ENCODE measurements around the gene SHISA7. TPM values are rescaled to one million over a fixed set of nuclear protein-coding genes. Genes with fewer than 3 reads are reported as not detected.

SHISA7 gene
- polyA plus RNA-seq, 1 of the 3 experiments (the other 2 are of a cell fraction) = 0.02 TPM

DNA sequence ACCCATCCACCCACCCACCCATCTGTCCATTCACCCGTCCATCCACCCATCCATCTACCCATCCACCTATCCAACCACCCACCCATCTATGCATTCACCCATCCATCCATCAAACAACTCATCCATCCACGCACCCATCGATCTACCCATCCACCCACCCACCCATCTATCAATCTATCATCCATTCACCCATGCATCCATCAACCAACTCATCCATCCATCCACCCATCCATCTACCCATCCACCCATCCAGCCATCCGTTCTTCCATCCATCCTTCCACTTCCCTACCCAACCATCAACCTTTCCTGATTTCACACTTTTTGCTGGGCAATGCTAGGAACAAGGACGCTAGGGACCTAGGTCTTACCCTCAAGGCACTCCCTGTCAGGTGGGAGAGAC lies 61.1 kb downstream of the SHISA7 start:
- Histone ChIP-seq H3K4me1 (ENCODE audit: control insufficient read depth in 1 of 2, insufficient read depth in 2 of 2, low read depth in 1 of 2, low read length in 1 of 2) (peaks cover 6 to 23% of the 10 kb centered on the region in 2 experiments; a peak in 2 of 4 replicates), H3K9me2 (no peaks in the 10 kb centered on the region), H3K36me3 (replicated peaks in 1 of 2; ENCODE audit: control insufficient read depth in 1 of 2, insufficient read depth in 2 of 2, low read length in 1 of 2) (peaks cover 3 to 10% of the 10 kb centered on the region in 2 experiments), H3F3A (replicated peaks; ENCODE audit: insufficient read depth) (peaks cover 5% of the 10 kb centered on the region), H4K20me1 (ENCODE audit: insufficient read depth) (peaks cover 11% of the 10 kb centered on the region), H3K9ac (no peak overlapping the region), H3K4me3 (ENCODE audit: low read depth in 2 of 2, low read length in 1 of 2) (no peak overlapping the region), H3K27ac (ENCODE audit: low read depth in 2 of 2, low read length in 1 of 2) (no peak overlapping the region), H3K79me2 (ENCODE audit: insufficient read depth) (peaks cover 12% of the 10 kb centered on the region), H3K9me3 (no peaks in the 10 kb centered on the region), H3K27me3 (ENCODE audit: insufficient read depth) (no peaks in the 10 kb centered on the region), H3K4me2 (no peak overlapping the region), H2AFZ (ENCODE audit: low read depth) (no peak overlapping the region)
- ChIA-PET POLR2A (no interaction called here), CTCF (no interaction called here)
- no peak for DNase-seq
- no peak for TF ChIP-seq NRF1 (IDR thresholded peaks at IDR 0.05; ENCODE audit: low read depth, low read length)
- TF ChIP-seq NFIC (IDR thresholded peaks at IDR 0.05; ENCODE audit: borderline replicate concordance) = no peak
- no peak for TF ChIP-seq RFX5 (IDR thresholded peaks at IDR 0.05; ENCODE audit: low read length)
- no peak for TF ChIP-seq POLR2AphosphoS5 (IDR thresholded peaks at IDR 0.05; ENCODE audit: low read depth, low read length)
- no peak for TF ChIP-seq RXRA (IDR thresholded peaks at IDR 0.05; ENCODE audit: borderline replicate concordance, low read depth)
- TF ChIP-seq MXI1 (IDR thresholded peaks at IDR 0.05; ENCODE audit: low read depth, low read length) = no peak
- no peak for TF ChIP-seq TCF12 (IDR thresholded peaks at IDR 0.05)
- no peak for TF ChIP-seq GATA2 (CRISPR knock-in tag; IDR thresholded peaks at IDR 0.05)
- no peak for TF ChIP-seq SIN3A (IDR thresholded peaks at IDR 0.05; ENCODE audit: borderline replicate concordance, low read depth, low read length)
- no peak for TF ChIP-seq TEAD4 (IDR thresholded peaks at IDR 0.05; ENCODE audit: borderline replicate concordance, insufficient read depth)
- TF ChIP-seq RAD21 (IDR thresholded peaks at IDR 0.05; ENCODE audit: low read length) = no peak
- TF ChIP-seq FOSL2 (IDR thresholded peaks at IDR 0.05; ENCODE audit: borderline replicate concordance, low read depth) = no peak
- TF ChIP-seq FOXJ3 (CRISPR knock-in tag; IDR thresholded peaks at IDR 0.05) = no peak
- no peak for TF ChIP-seq TAF1 (IDR thresholded peaks at IDR 0.05; ENCODE audit: borderline replicate concordance, low read depth, low read length)
- no peak for TF ChIP-seq MEF2A (IDR thresholded peaks at IDR 0.05; ENCODE audit: borderline replicate concordance, low read depth)
- TF ChIP-seq, protein P1, sequence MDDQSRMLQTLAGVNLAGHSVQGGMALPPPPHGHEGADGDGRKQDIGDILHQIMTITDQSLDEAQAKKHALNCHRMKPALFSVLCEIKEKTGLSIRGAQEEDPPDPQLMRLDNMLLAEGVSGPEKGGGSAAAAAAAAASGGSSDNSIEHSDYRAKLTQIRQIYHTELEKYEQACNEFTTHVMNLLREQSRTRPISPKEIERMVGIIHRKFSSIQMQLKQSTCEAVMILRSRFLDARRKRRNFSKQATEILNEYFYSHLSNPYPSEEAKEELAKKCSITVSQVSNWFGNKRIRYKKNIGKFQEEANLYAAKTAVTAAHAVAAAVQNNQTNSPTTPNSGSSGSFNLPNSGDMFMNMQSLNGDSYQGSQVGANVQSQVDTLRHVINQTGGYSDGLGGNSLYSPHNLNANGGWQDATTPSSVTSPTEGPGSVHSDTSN (IDR thresholded peaks at IDR 0.05) = no peak
- TF ChIP-seq YY1 (IDR thresholded peaks at IDR 0.05; ENCODE audit: low read depth) = no peak
- TF ChIP-seq RCOR1 (IDR thresholded peaks at IDR 0.05; ENCODE audit: low read length) = no peak
- no peak for TF ChIP-seq CHD2 (IDR thresholded peaks at IDR 0.05; ENCODE audit: low read length, partially characterized antibody)
- TF ChIP-seq, protein P2, sequence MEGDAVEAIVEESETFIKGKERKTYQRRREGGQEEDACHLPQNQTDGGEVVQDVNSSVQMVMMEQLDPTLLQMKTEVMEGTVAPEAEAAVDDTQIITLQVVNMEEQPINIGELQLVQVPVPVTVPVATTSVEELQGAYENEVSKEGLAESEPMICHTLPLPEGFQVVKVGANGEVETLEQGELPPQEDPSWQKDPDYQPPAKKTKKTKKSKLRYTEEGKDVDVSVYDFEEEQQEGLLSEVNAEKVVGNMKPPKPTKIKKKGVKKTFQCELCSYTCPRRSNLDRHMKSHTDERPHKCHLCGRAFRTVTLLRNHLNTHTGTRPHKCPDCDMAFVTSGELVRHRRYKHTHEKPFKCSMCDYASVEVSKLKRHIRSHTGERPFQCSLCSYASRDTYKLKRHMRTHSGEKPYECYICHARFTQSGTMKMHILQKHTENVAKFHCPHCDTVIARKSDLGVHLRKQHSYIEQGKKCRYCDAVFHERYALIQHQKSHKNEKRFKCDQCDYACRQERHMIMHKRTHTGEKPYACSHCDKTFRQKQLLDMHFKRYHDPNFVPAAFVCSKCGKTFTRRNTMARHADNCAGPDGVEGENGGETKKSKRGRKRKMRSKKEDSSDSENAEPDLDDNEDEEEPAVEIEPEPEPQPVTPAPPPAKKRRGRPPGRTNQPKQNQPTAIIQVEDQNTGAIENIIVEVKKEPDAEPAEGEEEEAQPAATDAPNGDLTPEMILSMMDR (IDR thresholded peaks at IDR 0.05) = no peak
- 92% methylated on average over 5 of the region's 5 CpGs for WGBS (ENCODE audit: low lambda C conversion rate)
